Effector memory CD4-positive, alpha-beta T cell (primary cell): ENCODE measurements around the gene MAP4K1.
A peak's percentile ranks its signal among the peaks of the same experiment; 100 is the strongest.
"Not testable (repeated sequence)": the region's sequence is repeated elsewhere in the genome, so short reads cannot be mapped to it uniquely, and the experiment has no call there.

Experiments
- DNase-seq, 3 donors: peaks; one replicate each; pipeline ENCODE4 v3.0.0-alpha.2; 2020
- H3K27ac ChIP-seq: 2 replicates; pipeline ENCODE4 v1.7.0; 2013; ENCODE audit warnings: mild to moderate bottlenecking, low read length, moderate library complexity; ENCODE audit not compliant: insufficient read depth, poor library complexity, severe bottlenecking
- H3K27me3 ChIP-seq: replicated peaks from 2 replicates; pipeline ENCODE4 v1.7.0; 2013; ENCODE audit warnings: mild to moderate bottlenecking, low read length; ENCODE audit not compliant: insufficient read depth, control insufficient read depth, poor library complexity, severe bottlenecking
- H3K36me3 ChIP-seq: 2 replicates; pipeline ENCODE4 v1.7.0; 2013; ENCODE audit warnings: mild to moderate bottlenecking, low read length, moderate library complexity; ENCODE audit not compliant: control insufficient read depth, insufficient read depth
- H3K4me1 ChIP-seq: 2 replicates; pipeline ENCODE4 v1.7.0; 2013; ENCODE audit warnings: low read length, mild to moderate bottlenecking; ENCODE audit not compliant: control insufficient read depth, insufficient read depth, poor library complexity, severe bottlenecking
- H3K4me3 ChIP-seq: 2 replicates; pipeline ENCODE4 v1.7.0; 2013; ENCODE audit warnings: low read length, low read depth, mild to moderate bottlenecking; ENCODE audit not compliant: insufficient read depth, poor library complexity, severe bottlenecking
- H3K9me3 ChIP-seq: 2 replicates; pipeline ENCODE4 v1.7.0; 2013; ENCODE audit warnings: mild to moderate bottlenecking, low read length, moderate library complexity; ENCODE audit not compliant: control insufficient read depth

The MAP4K1 gene

GRCh38 chr19:38559428-38560401 lies 58.0 kb downstream of the MAP4K1 start:
- Histone ChIP-seq H3K4me3 (no peak overlapping the region), H3K9me3 (no peaks in the 10 kb centered on the region), H3K27me3 (no peaks in the 10 kb centered on the region), H3K4me1 (peaks cover 12% of the 10 kb centered on the region), H3K36me3 (no peaks in the 10 kb centered on the region), H3K27ac (peak overlapping the region; percentile 22)
- DNase-seq, result peak in 2 of 3 donors; percentile 13 to 28

GRCh38 chr19:38558933-38559332 lies 58.8 kb downstream of the MAP4K1 start:
- H3K27me3 ChIP-seq, result not testable (repeated sequence)
- H3K4me1 ChIP-seq, result peaks cover 12% of the 10 kb centered on the region

DNA sequence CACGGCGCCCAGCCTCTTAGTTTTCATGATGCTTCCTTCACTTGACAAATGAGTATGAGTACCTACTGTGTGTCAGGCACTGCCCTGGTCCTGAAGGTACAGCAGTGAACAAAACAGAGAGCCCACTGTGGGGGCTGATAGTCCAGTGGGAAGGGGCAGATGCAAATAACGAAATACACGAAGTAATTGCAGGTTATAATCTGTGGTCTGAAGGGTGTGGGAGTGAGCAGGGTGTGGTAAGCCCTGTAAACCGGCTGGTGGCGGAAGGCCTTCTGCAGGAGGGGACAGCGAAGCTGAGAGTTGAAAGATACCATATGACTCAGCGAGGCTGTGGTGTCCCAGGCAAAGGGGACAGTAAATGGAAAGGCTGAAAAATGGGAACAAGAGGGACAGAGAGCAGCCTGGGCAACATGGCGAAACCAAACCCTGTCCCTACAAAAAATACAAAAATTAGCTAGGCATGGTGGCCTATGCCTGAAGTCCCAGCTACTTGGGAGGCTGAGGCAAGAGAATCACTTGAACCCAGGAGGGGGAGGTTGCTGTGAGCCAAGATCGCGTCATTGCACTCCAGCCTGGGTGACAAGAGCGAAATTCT lies 60.5 kb downstream of the MAP4K1 start:
- no peak overlapping the region for H3K27ac ChIP-seq
- DNase-seq, result no peak
- no peaks in the 10 kb centered on the region for H3K27me3 ChIP-seq
- no peaks in the 10 kb centered on the region for H3K36me3 ChIP-seq
- H3K4me1 ChIP-seq, result peaks cover 12% of the 10 kb centered on the region
- H3K9me3 ChIP-seq, result no peaks in the 10 kb centered on the region
- no peak overlapping the region for H3K4me3 ChIP-seq

More at GRCh38 chr19:38558933-38559332, 58.8 kb downstream of the MAP4K1 start:
- not testable (repeated sequence) for H3K36me3 ChIP-seq, H3K27ac ChIP-seq, H3K4me3 ChIP-seq, H3K9me3 ChIP-seq, DNase-seq

- no peaks in the 10 kb centered on the region for H3K9me3 ChIP-seq
- no peak for DNase-seq
- H3K27ac ChIP-seq, result no peak overlapping the region
- H3K36me3 ChIP-seq, result no peaks in the 10 kb centered on the region
- H3K4me1 ChIP-seq, result peaks cover 12% of the 10 kb centered on the region
- H3K27me3 ChIP-seq, result no peaks in the 10 kb centered on the region
- no peak overlapping the region for H3K4me3 ChIP-seq
These were observed 61.1 kb downstream of the MAP4K1 start for GRCh38 chr19:38556521-38557174.

GRCh38 chr19:38555200-38555599 lies 62.6 kb downstream of the MAP4K1 start:
- peaks cover 10% of the 10 kb centered on the region for H3K4me1 ChIP-seq
- H3K27me3 ChIP-seq, result no peaks in the 10 kb centered on the region
- no peaks in the 10 kb centered on the region for H3K9me3 ChIP-seq
- H3K36me3 ChIP-seq, result no peaks in the 10 kb centered on the region
- H3K27ac ChIP-seq, result no peak overlapping the region
- H3K4me3 ChIP-seq, result no peak overlapping the region
- DNase-seq, result no peak

- H3K36me3 ChIP-seq, result no peaks in the 10 kb centered on the region
- H3K4me1 ChIP-seq, result peaks cover 5% of the 10 kb centered on the region
- H3K4me3 ChIP-seq, result no peak overlapping the region
- H3K27me3 ChIP-seq, result no peaks in the 10 kb centered on the region
- H3K9me3 ChIP-seq, result no peaks in the 10 kb centered on the region
- H3K27ac ChIP-seq, result no peak overlapping the region
- no peak for DNase-seq
These were observed 63.0 kb downstream of the MAP4K1 start for GRCh38 chr19:38554676-38555141.

DNA sequence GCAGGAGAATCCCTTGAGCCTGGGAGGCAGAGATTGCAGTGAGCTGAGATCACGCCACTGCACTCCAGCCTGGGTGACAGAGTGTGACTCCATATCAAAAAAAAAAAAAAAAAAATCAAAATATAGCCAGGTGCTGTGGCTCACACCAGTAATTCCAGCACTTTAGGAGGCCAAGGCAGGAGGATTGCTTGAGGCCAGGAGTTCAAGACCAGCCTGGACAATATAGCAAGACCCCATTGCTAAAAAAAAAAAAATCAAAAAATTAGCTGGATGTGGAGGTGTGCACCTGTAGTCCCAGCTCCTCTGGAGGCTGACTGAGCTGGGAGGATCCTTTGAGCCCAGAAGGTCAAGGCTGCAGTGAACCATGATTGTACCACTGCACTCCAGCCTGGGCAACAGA lies 64.5 kb downstream of the MAP4K1 start:
- not testable (repeated sequence) for H3K27ac ChIP-seq, H3K36me3 ChIP-seq, H3K27me3 ChIP-seq, H3K4me1 ChIP-seq, H3K4me3 ChIP-seq, DNase-seq, H3K9me3 ChIP-seq

- no peaks in the 10 kb centered on the region for H3K9me3 ChIP-seq
- no peak overlapping the region for H3K27ac ChIP-seq
- no peaks in the 10 kb centered on the region for H3K27me3 ChIP-seq
- no peak overlapping the region for H3K4me3 ChIP-seq
- H3K4me1 ChIP-seq, result no peaks in the 10 kb centered on the region
- no peaks in the 10 kb centered on the region for H3K36me3 ChIP-seq
- no peak for DNase-seq
These were observed 66.3 kb downstream of the MAP4K1 start for GRCh38 chr19:38551450-38551813.

DNA sequence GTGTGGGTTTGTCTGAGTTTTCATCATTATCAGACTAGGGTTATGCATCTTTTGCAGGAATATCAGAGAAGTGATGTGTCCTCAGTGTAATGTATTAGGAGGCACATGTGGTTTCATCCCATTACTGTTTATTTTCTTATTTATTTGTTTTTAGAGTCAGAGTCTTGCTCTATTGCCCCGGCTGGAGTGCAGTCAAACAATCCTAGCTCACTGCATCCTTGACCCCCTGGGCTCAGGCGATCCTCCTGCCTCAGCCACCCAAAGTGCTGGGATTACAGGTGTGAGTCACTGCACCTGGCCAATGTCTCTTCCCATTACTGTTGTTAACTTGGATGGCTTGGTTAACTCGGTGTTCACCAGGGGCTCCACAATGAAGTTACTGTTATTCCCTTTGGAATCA lies 67.4 kb downstream of the MAP4K1 start:
- Histone ChIP-seq H3K4me1 (no peaks in the 10 kb centered on the region), H3K27me3 (no peaks in the 10 kb centered on the region), H3K4me3 (no peak overlapping the region), H3K36me3 (no peaks in the 10 kb centered on the region), H3K27ac (no peak overlapping the region), H3K9me3 (no peaks in the 10 kb centered on the region)
- DNase-seq, result no peak

DNA sequence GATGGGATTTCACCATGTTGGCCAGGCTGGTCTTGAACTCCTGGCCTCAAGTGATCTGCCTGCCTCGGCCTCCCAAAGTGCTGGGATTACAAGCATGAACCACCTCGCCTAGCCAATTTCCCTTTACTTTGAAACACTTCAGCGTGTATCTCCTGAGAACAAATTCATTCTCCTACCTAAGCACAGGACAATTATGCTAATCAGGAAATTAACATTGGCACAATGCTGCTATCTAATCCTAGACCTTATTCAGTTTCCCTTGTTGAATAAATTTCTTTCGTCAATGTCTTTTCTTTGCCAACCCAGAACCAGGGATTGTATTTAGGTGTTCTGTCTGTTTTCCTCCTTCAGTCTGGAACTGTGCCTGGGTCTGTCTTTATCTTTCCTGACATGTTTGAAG lies 67.8 kb downstream of the MAP4K1 start:
- Histone ChIP-seq H3K9me3 (no peaks in the 10 kb centered on the region), H3K27me3 (no peaks in the 10 kb centered on the region), H3K4me1 (peaks cover 2% of the 10 kb centered on the region), H3K36me3 (no peaks in the 10 kb centered on the region), H3K27ac (no peak overlapping the region), H3K4me3 (no peak overlapping the region)
- no peak for DNase-seq
